IMR-90 (cell line): ENCODE data around the gene HECW1.

Experiments
- POLR2A ChIP-seq: IDR thresholded peaks from 2 replicates; pipeline ENCODE4 v1.6.1; 2012; ENCODE audit warnings: mild to moderate bottlenecking, low read depth, low read length
- TF ChIP-seq, protein P1 (sequence below): conservative IDR thresholded peaks from 2 replicates; pipeline ENCODE4 v1.5.1; 2012; ENCODE audit warnings: mild to moderate bottlenecking, low read depth, low read length, improper control_type of control experiment

DNA sequence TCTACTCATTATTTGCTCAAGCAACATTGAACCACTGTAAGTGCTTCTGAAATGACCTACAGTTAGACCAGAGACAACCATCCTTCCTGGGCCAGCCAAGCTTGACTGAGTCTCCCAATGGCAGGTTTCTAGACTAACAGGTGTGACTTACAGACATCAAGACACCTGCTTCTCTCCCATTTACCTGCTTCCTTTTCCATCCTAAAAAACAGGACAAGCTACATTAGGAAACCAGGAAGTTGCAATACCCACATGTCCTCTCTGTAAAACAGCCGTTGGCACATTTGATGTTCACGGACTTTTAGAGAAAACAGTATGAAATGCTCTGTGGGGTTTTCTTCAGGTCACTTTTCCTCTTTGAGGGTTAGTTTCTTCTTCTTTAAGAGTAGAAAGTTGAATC is 4.0 kb downstream of the HECW1 start:
- TF ChIP-seq, protein P1, sequence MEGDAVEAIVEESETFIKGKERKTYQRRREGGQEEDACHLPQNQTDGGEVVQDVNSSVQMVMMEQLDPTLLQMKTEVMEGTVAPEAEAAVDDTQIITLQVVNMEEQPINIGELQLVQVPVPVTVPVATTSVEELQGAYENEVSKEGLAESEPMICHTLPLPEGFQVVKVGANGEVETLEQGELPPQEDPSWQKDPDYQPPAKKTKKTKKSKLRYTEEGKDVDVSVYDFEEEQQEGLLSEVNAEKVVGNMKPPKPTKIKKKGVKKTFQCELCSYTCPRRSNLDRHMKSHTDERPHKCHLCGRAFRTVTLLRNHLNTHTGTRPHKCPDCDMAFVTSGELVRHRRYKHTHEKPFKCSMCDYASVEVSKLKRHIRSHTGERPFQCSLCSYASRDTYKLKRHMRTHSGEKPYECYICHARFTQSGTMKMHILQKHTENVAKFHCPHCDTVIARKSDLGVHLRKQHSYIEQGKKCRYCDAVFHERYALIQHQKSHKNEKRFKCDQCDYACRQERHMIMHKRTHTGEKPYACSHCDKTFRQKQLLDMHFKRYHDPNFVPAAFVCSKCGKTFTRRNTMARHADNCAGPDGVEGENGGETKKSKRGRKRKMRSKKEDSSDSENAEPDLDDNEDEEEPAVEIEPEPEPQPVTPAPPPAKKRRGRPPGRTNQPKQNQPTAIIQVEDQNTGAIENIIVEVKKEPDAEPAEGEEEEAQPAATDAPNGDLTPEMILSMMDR = no peak
- TF ChIP-seq POLR2A = no peak
